Uterus (tissue), 2 donors: ENCODE measurements around the gene SPATA2.

ENCODE experiments used
- CTCF ChIP-seq, 4 experiments: fragments of 200-600 bp in 2 of 4; fragments of 450-650 bp in 2 of 4; sonication (generic) in 2 of 4; IDR thresholded peaks; one replicate each; pipeline ENCODE4 v1.5.1; 2016 to 2019; ENCODE audit warnings: antibody characterized with exemption in 4 of 4, mild to moderate bottlenecking in 2 of 4, moderate library complexity in 1 of 4
- POLR2A ChIP-seq, 2 donors: fragments of 450-650 bp; IDR thresholded peaks; one replicate each; pipeline ENCODE4 v1.6.1; 2016; ENCODE audit warnings: antibody characterized with exemption in 2 of 2, mild to moderate bottlenecking in 1 of 2, moderate library complexity in 1 of 2

DNA sequence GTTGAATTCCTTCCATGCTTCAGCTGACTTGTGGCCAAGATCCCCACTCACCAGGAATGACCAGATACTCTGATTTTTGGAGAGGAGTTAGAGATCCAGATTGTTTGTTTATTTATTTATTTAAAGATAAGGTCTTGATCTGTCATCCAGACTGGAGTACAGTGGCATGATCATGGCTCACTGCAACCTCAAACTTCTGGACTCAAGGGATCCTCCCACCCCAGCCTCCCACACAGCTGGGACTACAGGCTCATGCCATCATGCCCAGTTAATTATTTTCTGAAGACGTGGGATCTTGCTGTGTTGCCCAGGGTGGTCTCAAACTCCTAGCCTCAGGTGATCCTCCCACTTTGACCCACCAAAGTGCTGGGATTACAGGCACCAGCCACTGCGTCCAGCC lies 4.1 kb upstream of the SPATA2 start:
- no peak for TF ChIP-seq POLR2A (IDR thresholded peaks at IDR 0.05)
- TF ChIP-seq CTCF (IDR thresholded peaks at IDR 0.05) = no peak
